HepG2 (cell line): ENCODE measurements around the gene GPAM. TPM values are rescaled to one million over a fixed set of nuclear protein-coding genes. Genes with fewer than 3 reads are reported as not detected.

Experiments used
- ATF7 ChIP-seq, 2 experiments: fragments of 450-650 bp in 1 of 2; sonication (generic) in 1 of 2; formaldehyde crosslinking in 1 of 2; IDR thresholded peaks; 2 replicates each; pipeline versions ENCODE4 v1.4.0 to v1.6.1; 2016 to 2020; ENCODE audit warnings: antibody characterized with exemption in 1 of 2, mild to moderate bottlenecking in 1 of 2, missing genetic modification reagents in 1 of 2
- ELF1 ChIP-seq: sonication (generic); formaldehyde crosslinking; IDR thresholded peaks from 2 replicates; pipeline ENCODE4 v1.4.0; 2020; ENCODE audit warnings: missing genetic modification reagents
- FOXK2 ChIP-seq: fragments of 450-650 bp; IDR thresholded peaks from 2 replicates; pipeline ENCODE4 v1.6.1; 2016
- GABPA ChIP-seq, 2 experiments: IDR thresholded peaks; 2 replicates each; pipeline ENCODE4 v1.6.1; 2011 to 2016; ENCODE audit warnings: low read depth in 2 of 2, low read length in 1 of 2, missing biosample characterization in 1 of 2, missing genetic modification characterization in 1 of 2
- HOXA9 ChIP-seq: sonication (generic); formaldehyde crosslinking; IDR thresholded peaks from 2 replicates; pipeline ENCODE4 v1.8.1; 2022; ENCODE audit warnings: missing genetic modification reagents, mild to moderate bottlenecking, moderate library complexity, borderline replicate concordance
- JUNB ChIP-seq: sonication (generic); formaldehyde crosslinking; IDR thresholded peaks from 2 replicates; pipeline ENCODE4 v1.8.0; 2022; ENCODE audit warnings: missing genetic modification reagents, mild to moderate bottlenecking, borderline replicate concordance
- MATR3 ChIP-seq: sonication (generic); formaldehyde crosslinking; IDR thresholded peaks from 2 replicates; pipeline ENCODE4 v1.4.0; 2020; ENCODE audit warnings: missing genetic modification reagents
- MZF1 ChIP-seq: sonication (generic); formaldehyde crosslinking; IDR thresholded peaks from 2 replicates; pipeline ENCODE4 v1.8.1; 2023; ENCODE audit warnings: mild to moderate bottlenecking, missing genetic modification reagents, borderline replicate concordance
- PATZ1 ChIP-seq: sonication (generic); formaldehyde crosslinking; IDR thresholded peaks from 2 replicates; pipeline ENCODE4 v1.4.0; 2020; ENCODE audit warnings: missing genetic modification reagents
- PBX3 ChIP-seq: sonication (generic); formaldehyde crosslinking; IDR thresholded peaks from 2 replicates; pipeline ENCODE4 v1.8.1; 2023; ENCODE audit warnings: missing genetic modification reagents, inconsistent platforms, borderline replicate concordance
- POLR2G ChIP-seq: fragments of 200-400 bp; formaldehyde crosslinking; IDR thresholded peaks from 2 replicates; pipeline ENCODE4 v1.6.1; 2018; ENCODE audit warnings: mild to moderate bottlenecking, low read depth, low read length, moderate library complexity
- SNRNP70 ChIP-seq: fragments of 200-400 bp; formaldehyde crosslinking; IDR thresholded peaks from 2 replicates; pipeline ENCODE4 v1.6.1; 2017; ENCODE audit warnings: mild to moderate bottlenecking, low read depth, low read length, moderate library complexity
- TAF1 ChIP-seq: sonication (generic); formaldehyde crosslinking; IDR thresholded peaks from 2 replicates; pipeline ENCODE4 v1.4.0; 2020; ENCODE audit warnings: missing genetic modification reagents
- TEAD2 ChIP-seq: sonication (generic); formaldehyde crosslinking; IDR thresholded peaks from 2 replicates; pipeline ENCODE4 v1.9.0; 2021; ENCODE audit warnings: missing genetic modification reagents
- ZMAT3 ChIP-seq: sonication (generic); formaldehyde crosslinking; conservative IDR thresholded peaks from 2 replicates; pipeline ENCODE4 v1.7.0; 2021; ENCODE audit warnings: missing genetic modification reagents
- ZNF317 ChIP-seq: sonication (generic); formaldehyde crosslinking; IDR thresholded peaks from 2 replicates; pipeline ENCODE4 v1.5.0; 2020; ENCODE audit warnings: mild to moderate bottlenecking, missing genetic modification reagents
- ZNF337 ChIP-seq: sonication (generic); formaldehyde crosslinking; IDR thresholded peaks from 2 replicates; pipeline ENCODE4 v1.5.1; 2020; ENCODE audit warnings: missing genetic modification reagents, low read depth, mild to moderate bottlenecking, borderline replicate concordance
- ZNF512B ChIP-seq: sonication (generic); formaldehyde crosslinking; IDR thresholded peaks from 2 replicates; pipeline ENCODE4 v1.5.1; 2020; ENCODE audit warnings: missing genetic modification reagents, mild to moderate bottlenecking, borderline replicate concordance
- ZNF549 ChIP-seq: sonication (generic); formaldehyde crosslinking; IDR thresholded peaks from 2 replicates; pipeline ENCODE4 v1.5.0; 2020; ENCODE audit warnings: missing genetic modification reagents
- ZNF614 ChIP-seq: IDR thresholded peaks from 2 replicates; pipeline ENCODE4 v1.6.1; 2018; ENCODE audit warnings: missing biosample characterization, missing genetic modification reagents, inconsistent platforms, borderline replicate concordance
- polyA plus RNA-seq, 8 experiments: library from polyadenylated mRNA; depleted of rRNA in 3 of 8; stranded (reverse) in 7 of 8; unstranded in 1 of 8; fragments of >200 nt; fragmentation: Illumina TruSeq in 4 of 8; extraction: Trizol in 4 of 8; gene quantifications; 2 replicates each; pipeline versions ENCODE4 v1.2.1 to v1.2.3, GENCODE V29; 2011 to 2016; ENCODE audit warnings: low read depth in 4 of 8, missing spikeins in 1 of 8, mixed read lengths in 1 of 8; ENCODE audit not compliant: insufficient read depth in 1 of 8
- total RNA-seq, 5 experiments: library from RNA; depleted of rRNA; stranded (reverse); fragments of >200 nt; fragmentation: Illumina TruSeq; extraction: Trizol; gene quantifications; 2 replicates each; pipeline ENCODE4 v1.2.3, GENCODE V29; 2016; ENCODE audit warnings: low read depth in 1 of 5

The GPAM gene
- total and polyA plus RNA-seq, 2 of the 13 experiments (the other 11 are each of a cell fraction or from before 2014, with no cell fraction given), result 36.8 to 140 TPM

- TF ChIP-seq POLR2G, result peak; percentile 78
- peak; percentile 72 for TF ChIP-seq PATZ1 (CRISPR knock-in tag)
- no peak for TF ChIP-seq SNRNP70
- TF ChIP-seq ZNF512B (CRISPR knock-in tag), result peak; percentile 85; the same call in 1 of the 2 replicates
- peak; percentile 72; the same call in 1 of the 2 replicates for TF ChIP-seq ZNF337 (CRISPR knock-in tag)
- TF ChIP-seq GABPA (IDR thresholded peaks at IDR 0.05; ENCODE audit: low read depth, low read length), result no peak
- TF ChIP-seq GABPA (CRISPR knock-in tag; IDR thresholded peaks at IDR 0.05; ENCODE audit: low read depth), result peak; percentile 43; the same call in 1 of the 2 replicates
- TF ChIP-seq HOXA9 (CRISPR knock-in tag), result no peak
- 0 out of 2 replicates have a peak, but pooled peaks have one; percentile 24 for TF ChIP-seq ELF1 (CRISPR knock-in tag)
- 0 out of 2 replicates have a peak, but pooled peaks have one; percentile 51 for TF ChIP-seq JUNB (CRISPR knock-in tag)
- peak; percentile 86; the same call in 1 of the 2 replicates for TF ChIP-seq ZNF614 (CRISPR knock-in tag)
- no peak for TF ChIP-seq PBX3
- TF ChIP-seq ZNF549 (CRISPR knock-in tag), result no peak
- no peak for TF ChIP-seq TEAD2 (CRISPR knock-in tag)
- TF ChIP-seq FOXK2, result peak; percentile 62
- peak; percentile 90 for TF ChIP-seq TAF1 (CRISPR knock-in tag)
- TF ChIP-seq ZNF317 (CRISPR knock-in tag), result peak; percentile 88
- no peak for TF ChIP-seq MATR3 (CRISPR knock-in tag)
- peak; percentile 80 for TF ChIP-seq ZMAT3 (CRISPR knock-in tag)
- TF ChIP-seq ATF7 (IDR thresholded peaks at IDR 0.05), result 0 out of 2 replicates have a peak, but pooled peaks have one; percentile 3
- TF ChIP-seq ATF7 (CRISPR knock-in tag; IDR thresholded peaks at IDR 0.05), result peak; percentile 24; the same call in 1 of the 2 replicates
- 0 out of 2 replicates have a peak, but pooled peaks have one; percentile 59 for TF ChIP-seq MZF1 (CRISPR knock-in tag)
Observed at GRCh38 chr10:112227331-112227987, 43.9 kb upstream of the GPAM start (continued).
